Sigmoid colon (tissue), 7 donors: Measurements from ENCODE around the gene RPL18. TPM values are rescaled to one million over a fixed set of nuclear protein-coding genes. Genes with fewer than 3 reads are reported as not detected.
A peak's percentile ranks its signal among the peaks of the same experiment; 100 is the strongest.

ENCODE experiments used
- DNase-seq: peaks from one replicate; pipeline ENCODE4 v3.0.0-alpha.2; 2019
- H3K27ac ChIP-seq, 4 donors: fragments of 200-600 bp; sonication (generic); one replicate each; pipeline ENCODE4 v1.5.1; 2016 to 2019; ENCODE audit warnings: mild to moderate bottlenecking in 1 of 4
- H3K27me3 ChIP-seq, 3 donors: fragments of 200-600 bp; sonication (generic); one replicate each; pipeline ENCODE4 v1.5.1; 2019; ENCODE audit warnings: mild to moderate bottlenecking in 1 of 3
- H3K36me3 ChIP-seq, 4 donors: fragments of 200-600 bp; sonication (generic); one replicate each; pipeline ENCODE4 v1.5.1; 2016 to 2019
- H3K4me1 ChIP-seq, 4 donors: fragments of 200-600 bp; sonication (generic); one replicate each; pipeline ENCODE4 v1.5.1; 2017 to 2019
- H3K4me3 ChIP-seq, 4 donors: fragments of 200-600 bp; sonication (generic); one replicate each; pipeline ENCODE4 v1.5.1; 2017 to 2019; ENCODE audit warnings: mild to moderate bottlenecking in 2 of 4, moderate library complexity in 1 of 4
- H3K9me3 ChIP-seq, 4 donors: fragments of 200-600 bp in 3 of 4; sonication (generic) in 3 of 4; one replicate each; pipeline versions ENCODE4 v1.5.1 to v1.6.1; 2013 to 2019
- EP300 ChIP-seq, 4 donors: sonication (generic); formaldehyde crosslinking; IDR thresholded peaks; one replicate each; pipeline ENCODE4 v1.6.1; 2017; ENCODE audit warnings: antibody characterized with exemption in 4 of 4
- POLR2A ChIP-seq, 2 donors: fragments of 450-650 bp; IDR thresholded peaks; one replicate each; pipeline ENCODE4 v1.6.1; 2016; ENCODE audit warnings: antibody characterized with exemption in 2 of 2, mild to moderate bottlenecking in 2 of 2, moderate library complexity in 2 of 2
- POLR2AphosphoS5 ChIP-seq, 4 donors: sonication (generic); formaldehyde crosslinking; IDR thresholded peaks; one replicate each; pipeline ENCODE4 v1.6.1; 2017; ENCODE audit warnings: antibody characterized with exemption in 4 of 4
- WGBS, 2 donors: extraction: QIAGEN DNeasy Blood & Tissue Kit; methylation state at CpG; one replicate each; pipeline ENCODE4 v1.1.7; 2013; 5-methylcytosine and 5-hydroxymethylcytosine counted together
- intact Hi-C: fragments of 100-400 bp; cut with DNase I; formaldehyde crosslinking; loops from one replicate; pipeline ENCODE4 v1.15.1; 2023
- polyA plus RNA-seq, 3 donors: library from polyadenylated mRNA; stranded (reverse); fragments of 200-250 nt; gene quantifications; one replicate each; pipeline ENCODE4 v1.2.3, GENCODE V29; 2013
- total RNA-seq, 4 donors: library from RNA; depleted of rRNA; stranded (reverse); fragments of >200 nt; gene quantifications; one replicate each; pipeline ENCODE4 v1.1.0, GENCODE V29; 2016
- TF ChIP-seq, protein P1 (sequence below), 4 experiments: fragments of 450-650 bp in 3 of 4; fragments of 200-600 bp in 1 of 4; IDR thresholded peaks; one replicate each; pipeline ENCODE4 v1.5.1; 2016 to 2019; ENCODE audit warnings: antibody characterized with exemption in 4 of 4, mild to moderate bottlenecking in 3 of 4, moderate library complexity in 2 of 4
- donor health status: healthy with polysubstance abuse.
- donor health status: Bipolar disorder and iron deficiency.
- donor health status: healthy.

The RPL18 gene
- total and polyA plus RNA-seq, 7 donors, result 2,118 to 3,791 (median 2,808) TPM

DNA sequence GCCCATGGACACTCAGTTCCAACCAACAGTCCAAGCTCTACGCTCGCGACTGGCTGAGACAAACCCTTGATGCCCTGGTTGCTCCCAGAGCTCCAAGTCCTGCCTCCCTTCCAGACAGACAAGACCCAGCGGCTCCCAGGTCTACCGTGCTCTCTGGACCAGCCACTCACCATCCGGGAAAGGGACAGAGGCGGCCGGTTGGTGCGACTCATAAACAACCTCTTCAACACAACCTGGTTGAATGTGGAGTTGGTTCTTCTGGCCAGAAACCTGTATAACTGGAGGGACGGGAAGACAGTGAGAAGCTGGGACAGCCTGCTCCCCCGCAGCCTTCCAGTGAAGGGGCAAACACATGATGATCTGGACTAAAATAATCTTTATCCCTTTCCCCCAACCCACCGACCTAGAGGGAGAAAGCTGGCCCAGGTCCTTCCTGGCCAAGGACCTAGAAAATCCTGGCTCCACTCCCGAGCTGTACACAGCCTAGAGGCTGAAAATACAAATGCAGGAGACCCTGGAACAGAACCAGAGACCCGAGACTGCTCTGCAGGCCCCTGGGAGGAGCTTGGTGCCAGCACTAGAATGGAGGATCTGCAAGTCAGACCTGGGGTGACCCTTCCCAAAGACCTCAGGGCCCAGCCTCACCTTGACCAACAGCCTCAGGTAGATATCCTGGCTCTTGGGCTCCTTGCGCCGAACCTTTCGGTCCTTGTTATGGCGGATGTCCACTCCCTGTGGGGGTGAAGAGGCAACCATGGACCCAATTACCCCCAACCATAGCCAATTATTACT, 1.6 kb downstream of the RPL18 start:
- H3K4me3 ChIP-seq, result peak overlapping the region in 3 of 4 donors; percentile 56 to 73 (median 70)

DNA sequence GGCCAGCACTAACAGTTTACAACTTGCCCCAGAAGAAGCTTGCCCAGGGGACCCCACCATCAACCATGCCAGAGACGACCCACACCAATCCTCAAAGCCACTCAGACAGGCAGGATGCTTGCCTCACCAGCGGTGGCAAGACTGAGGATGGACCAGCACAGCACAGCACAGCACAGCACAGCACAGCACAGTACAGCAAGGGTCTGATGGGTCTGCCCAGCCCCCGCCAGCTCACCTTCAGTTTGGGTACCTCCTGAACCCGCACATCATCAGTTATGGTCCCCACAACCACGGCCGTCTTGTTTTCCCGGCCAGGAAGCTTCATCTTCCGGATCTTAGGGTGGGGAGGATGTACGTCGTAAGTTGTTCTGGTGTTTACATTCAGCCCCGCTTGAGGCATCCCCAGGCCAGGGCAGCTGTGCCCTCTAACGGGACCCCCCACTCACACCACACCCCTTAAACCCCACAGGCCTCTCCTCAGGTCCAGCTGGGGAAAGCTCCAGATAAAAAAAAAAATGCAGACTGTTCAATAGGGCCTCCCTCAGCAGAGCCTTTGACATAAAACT, 2.4 kb downstream of the RPL18 start:
- H3K36me3 ChIP-seq, result peaks cover 10 to 32% (median 25%) of the 10 kb centered on the region in 4 donors
- H3K4me1 ChIP-seq, result peaks cover 0 to 44% (median 30%) of the 10 kb centered on the region in 4 donors
- no peaks in the 10 kb centered on the region for H3K27me3 ChIP-seq
- TF ChIP-seq EP300 (IDR thresholded peaks at IDR 0.05), result no peak
- TF ChIP-seq POLR2A (IDR thresholded peaks at IDR 0.05), result no peak
- TF ChIP-seq, protein P1, sequence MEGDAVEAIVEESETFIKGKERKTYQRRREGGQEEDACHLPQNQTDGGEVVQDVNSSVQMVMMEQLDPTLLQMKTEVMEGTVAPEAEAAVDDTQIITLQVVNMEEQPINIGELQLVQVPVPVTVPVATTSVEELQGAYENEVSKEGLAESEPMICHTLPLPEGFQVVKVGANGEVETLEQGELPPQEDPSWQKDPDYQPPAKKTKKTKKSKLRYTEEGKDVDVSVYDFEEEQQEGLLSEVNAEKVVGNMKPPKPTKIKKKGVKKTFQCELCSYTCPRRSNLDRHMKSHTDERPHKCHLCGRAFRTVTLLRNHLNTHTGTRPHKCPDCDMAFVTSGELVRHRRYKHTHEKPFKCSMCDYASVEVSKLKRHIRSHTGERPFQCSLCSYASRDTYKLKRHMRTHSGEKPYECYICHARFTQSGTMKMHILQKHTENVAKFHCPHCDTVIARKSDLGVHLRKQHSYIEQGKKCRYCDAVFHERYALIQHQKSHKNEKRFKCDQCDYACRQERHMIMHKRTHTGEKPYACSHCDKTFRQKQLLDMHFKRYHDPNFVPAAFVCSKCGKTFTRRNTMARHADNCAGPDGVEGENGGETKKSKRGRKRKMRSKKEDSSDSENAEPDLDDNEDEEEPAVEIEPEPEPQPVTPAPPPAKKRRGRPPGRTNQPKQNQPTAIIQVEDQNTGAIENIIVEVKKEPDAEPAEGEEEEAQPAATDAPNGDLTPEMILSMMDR (IDR thresholded peaks at IDR 0.05), result no peak
- no peak for TF ChIP-seq POLR2AphosphoS5 (IDR thresholded peaks at IDR 0.05)
- H3K9me3 ChIP-seq, result no peaks in the 10 kb centered on the region
- no peak for DNase-seq
- intact Hi-C loops, result no loop called here
- peak overlapping the region in 2 of 4 donors; percentile 94 to 95 for H3K27ac ChIP-seq
- no peak overlapping the region for H3K4me3 ChIP-seq
- WGBS, 2 donors, result 31 to 59% methylated on average over 12 of the region's 12 CpGs

More for the DNA sequence above, 1.6 kb downstream of the RPL18 start:
- TF ChIP-seq POLR2A (IDR thresholded peaks at IDR 0.05), result no peak
- TF ChIP-seq, protein P1 (IDR thresholded peaks at IDR 0.05), result no peak
- no peak for TF ChIP-seq POLR2AphosphoS5 (IDR thresholded peaks at IDR 0.05)
- peak overlapping the region in 3 of 4 donors; percentile 91 to 95 (median 94) for H3K27ac ChIP-seq
- intact Hi-C loops, result no loop called here
- peaks cover 10 to 32% (median 25%) of the 10 kb centered on the region in 4 donors for H3K36me3 ChIP-seq
- 25 to 60% methylated on average over 18 of the region's 18 CpGs for WGBS, 2 donors
- H3K27me3 ChIP-seq, result no peaks in the 10 kb centered on the region
- DNase-seq, result no peak
- H3K4me1 ChIP-seq, result peaks cover 0 to 47% (median 32%) of the 10 kb centered on the region in 4 donors
- H3K9me3 ChIP-seq, result no peaks in the 10 kb centered on the region

DNA sequence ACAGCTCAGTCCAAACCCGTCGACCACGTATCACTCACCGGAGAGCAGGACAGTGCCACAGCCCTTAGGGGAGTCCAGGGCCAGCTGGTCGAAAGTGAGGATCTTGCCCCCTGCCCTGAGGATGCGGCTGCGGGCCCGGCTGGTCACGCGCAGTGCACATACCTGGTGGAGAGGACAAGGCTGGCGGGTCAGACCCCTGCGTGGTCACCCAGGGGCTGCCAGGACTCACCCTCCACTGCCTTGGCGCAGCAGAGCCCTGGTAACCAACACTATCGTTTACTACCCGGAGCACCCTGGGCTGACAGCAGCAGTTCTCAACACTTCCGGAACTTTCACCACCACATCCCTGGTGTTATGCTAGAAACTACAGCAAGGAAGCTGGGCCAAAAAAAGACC, 2.9 kb downstream of the RPL18 start:
- no peak for DNase-seq
- TF ChIP-seq EP300 (IDR thresholded peaks at IDR 0.05) (no peak), POLR2AphosphoS5 (IDR thresholded peaks at IDR 0.05) (no peak), POLR2A (IDR thresholded peaks at IDR 0.05) (no peak)
- TF ChIP-seq, protein P1 (IDR thresholded peaks at IDR 0.05), result no peak
- 54 to 84% methylated on average over 16 of the region's 16 CpGs for WGBS, 2 donors
- no peak overlapping the region for H3K4me3 ChIP-seq
- peak overlapping the region in 1 of 4 donors; percentile 6 for H3K27ac ChIP-seq
- no peaks in the 10 kb centered on the region for H3K9me3 ChIP-seq
- peaks cover 0 to 44% (median 30%) of the 10 kb centered on the region in 4 donors for H3K4me1 ChIP-seq
- peaks cover 10 to 32% (median 25%) of the 10 kb centered on the region in 4 donors for H3K36me3 ChIP-seq
- no peaks in the 10 kb centered on the region for H3K27me3 ChIP-seq
- intact Hi-C loops, result no loop called here

- peaks cover 0 to 43% (median 30%) of the 10 kb centered on the region in 4 donors for H3K4me1 ChIP-seq
- no peaks in the 10 kb centered on the region for H3K27me3 ChIP-seq
- TF ChIP-seq POLR2AphosphoS5 (IDR thresholded peaks at IDR 0.05) (no peak), POLR2A (IDR thresholded peaks at IDR 0.05) (no peak), EP300 (IDR thresholded peaks at IDR 0.05) (no peak)
- TF ChIP-seq, protein P1 (IDR thresholded peaks at IDR 0.05), result no peak
- H3K4me3 ChIP-seq, result no peak overlapping the region
- H3K9me3 ChIP-seq, result no peaks in the 10 kb centered on the region
- peaks cover 10 to 32% (median 25%) of the 10 kb centered on the region in 4 donors for H3K36me3 ChIP-seq
- no peak for DNase-seq
- intact Hi-C loops, result no loop called here
- 35 to 70% methylated on average over 19 of the region's 19 CpGs for WGBS, 2 donors
- H3K27ac ChIP-seq, result peak overlapping the region in 2 of 4 donors; percentile 6 to 9
Observed at GRCh38 chr19:48615231-48616040, 3.5 kb downstream of the RPL18 start.
